Measurements from ENCODE around the gene STK24. TPM values are rescaled to one million over a fixed set of nuclear protein-coding genes. Genes with fewer than 3 reads are reported as not detected.

STK24 gene
- total RNA-seq, 3 donors from 2014 or later = 135 to 152 (median 142) TPM

- peaks cover 34% of the 10 kb centered on the region for H3K36me3 Mint-ChIP-seq (ENCODE audit: insufficient read depth)
- peak; percentile 75 to 82 for ATAC-seq
- peaks cover 97% of the 10 kb centered on the region for H3K4me1 Mint-ChIP-seq (ENCODE audit: low read depth)
- no peaks in the 10 kb centered on the region for H3K9me3 Mint-ChIP-seq
- H3K27me3 Mint-ChIP-seq (ENCODE audit: low read depth) = no peaks in the 10 kb centered on the region
- peak; percentile 36 for DNase-seq
- peak overlapping the region; percentile 56 for H3K4me3 Mint-ChIP-seq
These were observed 67.4 kb downstream of the STK24 start for GRCh38 chr13:98509271-98510155.

- H3K9me3 Mint-ChIP-seq = no peaks in the 10 kb centered on the region
- H3K36me3 Mint-ChIP-seq (ENCODE audit: insufficient read depth) = peaks cover 36% of the 10 kb centered on the region
- H3K27me3 Mint-ChIP-seq (ENCODE audit: low read depth) = no peaks in the 10 kb centered on the region
- peaks cover 97% of the 10 kb centered on the region for H3K4me1 Mint-ChIP-seq (ENCODE audit: low read depth)
- ATAC-seq (no peak), DNase-seq (no peak)
- H3K4me3 Mint-ChIP-seq = no peak overlapping the region
These were observed 68.2 kb downstream of the STK24 start for GRCh38 chr13:98508685-98509084.

- Mint-ChIP-seq H3K9me3 (no peaks in the 10 kb centered on the region), H3K4me3 (no peak overlapping the region), H3K36me3 (ENCODE audit: insufficient read depth) (peaks cover 35% of the 10 kb centered on the region), H3K27me3 (ENCODE audit: low read depth) (no peaks in the 10 kb centered on the region), H3K4me1 (ENCODE audit: low read depth) (peaks cover 97% of the 10 kb centered on the region)
- ATAC-seq (no peak), DNase-seq (no peak)
These were observed 68.6 kb downstream of the STK24 start for GRCh38 chr13:98508280-98508679.

DNA sequence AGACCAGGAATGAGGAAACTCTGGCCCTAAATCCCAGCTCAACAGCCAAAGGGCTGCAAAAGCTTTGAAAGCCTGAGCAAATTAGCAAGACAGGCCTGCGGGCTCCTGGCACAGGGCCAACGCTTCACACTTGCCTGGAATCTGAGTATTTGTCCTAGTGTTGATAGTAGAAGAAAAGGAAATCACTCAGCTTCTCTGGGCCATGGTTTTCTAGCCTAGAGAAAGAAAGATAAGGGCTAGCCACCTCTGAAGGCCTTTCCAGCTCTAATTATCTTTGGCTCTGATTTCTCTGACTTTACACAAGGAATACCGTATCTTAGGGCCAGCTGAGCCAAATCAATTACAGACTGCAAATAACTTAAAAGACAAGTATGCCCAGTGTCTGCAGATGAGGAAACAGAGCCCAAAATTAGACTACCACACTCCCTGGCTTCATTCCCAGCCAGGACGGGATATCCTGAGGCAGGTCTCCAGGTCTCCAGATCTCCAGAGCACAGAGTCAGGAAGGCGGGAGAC lies 69.6 kb downstream of the STK24 start:
- H3K4me1 Mint-ChIP-seq (ENCODE audit: low read depth) = peaks cover 96% of the 10 kb centered on the region
- ATAC-seq (no peak), DNase-seq (no peak)
- no peaks in the 10 kb centered on the region for H3K9me3 Mint-ChIP-seq
- no peaks in the 10 kb centered on the region for H3K27me3 Mint-ChIP-seq (ENCODE audit: low read depth)
- H3K36me3 Mint-ChIP-seq (ENCODE audit: insufficient read depth) = peaks cover 38% of the 10 kb centered on the region
- no peak overlapping the region for H3K4me3 Mint-ChIP-seq

DNA sequence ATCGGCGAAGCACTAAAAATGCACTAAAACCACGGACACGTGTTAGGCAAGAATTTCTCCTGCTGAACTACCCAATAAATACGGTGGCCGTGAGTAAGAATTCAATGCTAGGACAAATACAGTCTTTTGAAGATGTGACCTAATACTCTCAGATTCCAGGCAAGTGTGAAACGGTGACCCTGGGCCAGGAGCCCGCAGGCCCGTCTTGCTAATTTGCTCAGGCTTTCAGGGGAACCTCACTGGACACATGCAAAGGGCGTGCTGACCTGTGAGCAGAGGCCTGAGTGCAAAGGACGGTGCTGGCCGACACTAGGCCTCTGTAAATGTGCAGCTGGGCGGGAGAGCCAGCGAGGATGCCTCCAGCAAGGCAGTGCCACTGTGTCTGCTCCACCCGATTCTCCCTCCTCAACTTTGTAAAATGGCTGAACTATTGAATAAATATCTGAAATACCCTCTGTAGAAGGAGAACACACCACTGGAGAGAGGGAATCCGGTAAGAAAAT lies 70.1 kb downstream of the STK24 start:
- no peak for DNase-seq
- H3K4me3 Mint-ChIP-seq = no peak overlapping the region
- peaks cover 34% of the 10 kb centered on the region for H3K36me3 Mint-ChIP-seq (ENCODE audit: insufficient read depth)
- peaks cover 96% of the 10 kb centered on the region for H3K4me1 Mint-ChIP-seq (ENCODE audit: low read depth)
- H3K9me3 Mint-ChIP-seq = no peaks in the 10 kb centered on the region
- ATAC-seq = no peak
- H3K27me3 Mint-ChIP-seq (ENCODE audit: low read depth) = no peaks in the 10 kb centered on the region

DNA sequence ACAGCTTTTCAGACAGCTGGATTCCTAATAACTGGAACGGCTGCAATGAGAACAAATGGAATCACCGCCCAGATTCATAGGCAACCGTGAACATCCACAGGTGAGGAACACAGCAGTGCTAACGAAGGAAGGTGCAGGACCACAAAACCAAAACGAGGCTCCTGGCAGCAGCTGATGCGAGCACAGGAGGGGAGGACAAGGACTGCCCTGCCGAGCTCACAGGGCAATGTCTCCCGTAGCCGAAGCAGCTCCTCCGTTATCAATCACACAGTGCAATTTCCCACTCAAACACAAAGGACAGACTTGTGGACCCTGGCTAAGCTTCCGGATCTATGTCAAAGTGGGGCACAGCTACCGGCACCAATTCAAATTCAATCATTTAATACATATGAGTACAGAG lies 70.6 kb downstream of the STK24 start:
- DNase-seq (no peak), ATAC-seq (no peak)
- no peak overlapping the region for H3K4me3 Mint-ChIP-seq
- peaks cover 95% of the 10 kb centered on the region for H3K4me1 Mint-ChIP-seq (ENCODE audit: low read depth)
- peaks cover 34% of the 10 kb centered on the region for H3K36me3 Mint-ChIP-seq (ENCODE audit: insufficient read depth)
- no peaks in the 10 kb centered on the region for H3K9me3 Mint-ChIP-seq
- H3K27me3 Mint-ChIP-seq (ENCODE audit: low read depth) = no peaks in the 10 kb centered on the region

- H3K4me1 Mint-ChIP-seq (ENCODE audit: low read depth) = peaks cover 92% of the 10 kb centered on the region
- no peaks in the 10 kb centered on the region for H3K9me3 Mint-ChIP-seq
- H3K36me3 Mint-ChIP-seq (ENCODE audit: insufficient read depth) = peaks cover 28% of the 10 kb centered on the region
- DNase-seq (no peak), ATAC-seq (no peak)
- no peaks in the 10 kb centered on the region for H3K27me3 Mint-ChIP-seq (ENCODE audit: low read depth)
- H3K4me3 Mint-ChIP-seq = no peak overlapping the region
These were observed 71.7 kb downstream of the STK24 start for GRCh38 chr13:98505217-98505616.

- ATAC-seq (peak; percentile 72 to 84), DNase-seq (no peak)
- Mint-ChIP-seq H3K36me3 (ENCODE audit: insufficient read depth) (peaks cover 22% of the 10 kb centered on the region), H3K27me3 (ENCODE audit: low read depth) (no peaks in the 10 kb centered on the region), H3K4me1 (ENCODE audit: low read depth) (peaks cover 89% of the 10 kb centered on the region), H3K4me3 (no peak overlapping the region), H3K9me3 (no peaks in the 10 kb centered on the region)
These were observed 72.4 kb downstream of the STK24 start for GRCh38 chr13:98504371-98504963.

GRCh38 chr13:98504029-98504351 lies 72.9 kb downstream of the STK24 start:
- H3K9me3 Mint-ChIP-seq = no peaks in the 10 kb centered on the region
- no peak for DNase-seq
- H3K4me3 Mint-ChIP-seq = no peak overlapping the region
- H3K4me1 Mint-ChIP-seq (ENCODE audit: low read depth) = peaks cover 84% of the 10 kb centered on the region
- ATAC-seq = no peak
- peaks cover 22% of the 10 kb centered on the region for H3K36me3 Mint-ChIP-seq (ENCODE audit: insufficient read depth)
- no peaks in the 10 kb centered on the region for H3K27me3 Mint-ChIP-seq (ENCODE audit: low read depth)

- peaks cover 23% of the 10 kb centered on the region for H3K36me3 Mint-ChIP-seq (ENCODE audit: insufficient read depth)
- no peaks in the 10 kb centered on the region for H3K27me3 Mint-ChIP-seq (ENCODE audit: low read depth)
- no peaks in the 10 kb centered on the region for H3K9me3 Mint-ChIP-seq
- H3K4me1 Mint-ChIP-seq (ENCODE audit: low read depth) = peaks cover 79% of the 10 kb centered on the region
- no peak overlapping the region for H3K4me3 Mint-ChIP-seq
- ATAC-seq = no peak
- DNase-seq = no peak
These were observed 73.5 kb downstream of the STK24 start for GRCh38 chr13:98503175-98504028.

DNA sequence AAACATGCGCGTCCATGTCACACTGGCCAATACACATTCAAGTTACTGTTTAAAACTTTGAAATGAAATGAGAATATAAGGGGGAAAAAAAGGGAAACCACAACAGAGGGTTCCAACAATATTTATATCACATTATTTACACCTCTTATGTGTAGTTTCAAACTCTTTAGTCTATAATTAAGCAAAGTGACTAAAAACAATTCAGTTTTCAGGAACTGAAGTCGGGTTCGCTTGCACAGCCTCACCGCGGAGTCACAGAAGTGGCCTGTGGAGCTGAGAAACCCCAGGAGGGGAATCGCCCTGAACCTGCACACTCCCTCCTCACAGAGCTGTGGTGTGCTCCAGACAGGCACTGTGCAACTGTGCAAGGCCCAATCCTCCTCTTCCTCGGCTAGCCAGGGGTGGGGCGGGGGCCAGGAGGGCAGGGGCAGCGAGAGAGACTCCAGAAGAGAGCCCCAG lies 75.9 kb downstream of the STK24 start:
- Mint-ChIP-seq H3K4me1 (ENCODE audit: low read depth) (peaks cover 77% of the 10 kb centered on the region), H3K4me3 (no peak overlapping the region)

DNA sequence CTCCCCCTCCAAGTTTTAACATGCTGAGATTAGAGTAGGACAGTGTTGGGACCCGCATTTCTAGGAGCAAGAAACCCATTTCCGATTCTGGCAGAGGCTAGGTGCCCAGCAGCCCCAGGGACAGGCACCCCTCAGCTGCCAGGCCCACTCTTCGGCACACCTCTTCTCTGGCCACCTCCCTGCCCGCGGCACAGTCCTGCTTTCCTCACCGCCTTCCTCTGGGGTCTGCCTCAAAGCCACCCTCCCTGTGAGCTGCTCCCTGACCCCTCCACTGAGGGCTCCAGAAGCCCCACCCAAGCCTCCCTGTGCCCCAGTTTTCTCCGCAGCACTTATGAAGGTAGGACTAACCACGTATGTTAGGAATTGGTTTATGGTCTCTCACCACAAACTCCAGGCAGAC lies 79.9 kb downstream of the STK24 start:
- Mint-ChIP-seq H3K27me3 (ENCODE audit: low read depth) (no peaks in the 10 kb centered on the region), H3K36me3 (ENCODE audit: insufficient read depth) (peaks cover 13% of the 10 kb centered on the region)

More for the DNA sequence above, 75.9 kb downstream of the STK24 start:
- Mint-ChIP-seq H3K9me3 (no peaks in the 10 kb centered on the region), H3K36me3 (ENCODE audit: insufficient read depth) (peaks cover 27% of the 10 kb centered on the region), H3K27me3 (ENCODE audit: low read depth) (no peaks in the 10 kb centered on the region)
- no peak for DNase-seq
- ATAC-seq = no peak

GRCh38 chr13:98496479-98496791 lies 80.5 kb downstream of the STK24 start:
- ATAC-seq = no peak
- H3K4me3 Mint-ChIP-seq = no peak overlapping the region
- no peak for DNase-seq
- peaks cover 58% of the 10 kb centered on the region for H3K4me1 Mint-ChIP-seq (ENCODE audit: low read depth)
- H3K27me3 Mint-ChIP-seq (ENCODE audit: low read depth) = no peaks in the 10 kb centered on the region
- no peaks in the 10 kb centered on the region for H3K9me3 Mint-ChIP-seq
- H3K36me3 Mint-ChIP-seq (ENCODE audit: insufficient read depth) = peaks cover 13% of the 10 kb centered on the region

More for the DNA sequence above, 79.9 kb downstream of the STK24 start:
- Mint-ChIP-seq H3K4me3 (no peak overlapping the region), H3K4me1 (ENCODE audit: low read depth) (peaks cover 58% of the 10 kb centered on the region), H3K9me3 (no peaks in the 10 kb centered on the region)
- no peak for DNase-seq
- ATAC-seq = no peak

Data from activated T-cell treated with anti-CD3 and anti-CD28 coated beads, Interleukin-2, amount 50 U/mL, for 4 hours (primary cell).